ENCODE results near the gene INTS1.

The INTS1 gene

GRCh38 chr7:1480670-1481069 lies 23.5 kb downstream of the INTS1 start:
- H3K4me3 ChIP-seq (ENCODE audit: low read depth, low read length): no peak overlapping the region
- TF ChIP-seq CTCF (IDR thresholded peaks at IDR 0.05; ENCODE audit: insufficient read depth, low read depth, low read length, missing control alignments): no peak
- DNase-seq (ENCODE audit: low read depth): no peak

GRCh38 chr7:1479287-1479686 lies 24.9 kb downstream of the INTS1 start:
- no peak for DNase-seq (ENCODE audit: low read depth)
- no peak overlapping the region for H3K4me3 ChIP-seq (ENCODE audit: low read depth, low read length)
- TF ChIP-seq CTCF (IDR thresholded peaks at IDR 0.05; ENCODE audit: insufficient read depth, low read depth, low read length, missing control alignments): no peak

- DNase-seq (ENCODE audit: low read depth): no peak
- no peak overlapping the region for H3K4me3 ChIP-seq (ENCODE audit: low read depth, low read length)
- TF ChIP-seq CTCF (IDR thresholded peaks at IDR 0.05; ENCODE audit: insufficient read depth, low read depth, low read length, missing control alignments): no peak
Measured at GRCh38 chr7:1478480-1478879, 25.7 kb downstream of the INTS1 start.

- TF ChIP-seq CTCF (IDR thresholded peaks at IDR 0.05; ENCODE audit: insufficient read depth, low read depth, low read length, missing control alignments): no peak
- DNase-seq (ENCODE audit: low read depth): no peak
- H3K4me3 ChIP-seq (ENCODE audit: low read depth, low read length): no peak overlapping the region
Measured at GRCh38 chr7:1476859-1477258, 27.3 kb downstream of the INTS1 start.

GRCh38 chr7:1475991-1476390 lies 28.2 kb downstream of the INTS1 start:
- H3K4me3 ChIP-seq (ENCODE audit: low read depth, low read length): no peak overlapping the region
- no peak for DNase-seq (ENCODE audit: low read depth)
- TF ChIP-seq CTCF (IDR thresholded peaks at IDR 0.05; ENCODE audit: insufficient read depth, low read depth, low read length, missing control alignments): no peak

- TF ChIP-seq CTCF (IDR thresholded peaks at IDR 0.05; ENCODE audit: insufficient read depth, low read depth, low read length, missing control alignments): no peak
- DNase-seq (ENCODE audit: low read depth): no peak
- H3K4me3 ChIP-seq (ENCODE audit: low read depth, low read length): no peak overlapping the region
Measured at GRCh38 chr7:1475393-1475792, 28.8 kb downstream of the INTS1 start.

- TF ChIP-seq CTCF (IDR thresholded peaks at IDR 0.05; ENCODE audit: insufficient read depth, low read depth, low read length, missing control alignments): no peak
- no peak overlapping the region for H3K4me3 ChIP-seq (ENCODE audit: low read depth, low read length)
- no peak for DNase-seq (ENCODE audit: low read depth)
Measured at GRCh38 chr7:1474736-1475135, 29.5 kb downstream of the INTS1 start.

All from GM12865 (cell line).